Mesendoderm (in vitro differentiated cells): ENCODE measurements around the gene FRYL.

Source experiments
- DNase-seq: peaks from one replicate; pipeline ENCODE4 v3.0.0; 2013
- H2AK5ac ChIP-seq: 2 replicates; pipeline ENCODE4 v1.6.1; 2013; ENCODE audit warnings: low read length, inconsistent platforms
- H2BK120ac ChIP-seq: 2 replicates; pipeline ENCODE4 v1.6.1; 2013; ENCODE audit warnings: low read depth, mild to moderate bottlenecking, low read length, moderate library complexity, mixed read lengths
- H2BK15ac ChIP-seq: replicated peaks from 2 replicates; pipeline ENCODE4 v1.6.1; 2013; ENCODE audit warnings: low read depth, mild to moderate bottlenecking, moderate library complexity
- H2BK5ac ChIP-seq: 2 replicates; pipeline ENCODE4 v1.6.1; 2013; ENCODE audit warnings: low read length, inconsistent platforms
- H3K18ac ChIP-seq: 2 replicates; pipeline ENCODE4 v1.6.1; 2013; ENCODE audit warnings: mild to moderate bottlenecking, low read length, mixed read lengths
- H3K23ac ChIP-seq: one replicate; pipeline ENCODE4 v1.6.1; 2013; ENCODE audit warnings: low read length
- H3K27ac ChIP-seq: 2 replicates; pipeline ENCODE4 v1.5.1; 2013; ENCODE audit warnings: low read depth, mild to moderate bottlenecking, inconsistent platforms, low read length, moderate library complexity
- H3K27me3 ChIP-seq: 2 replicates; pipeline ENCODE4 v1.6.1; 2013; ENCODE audit warnings: low read length, control low read depth, mild to moderate bottlenecking, inconsistent platforms; ENCODE audit not compliant: insufficient read depth, poor library complexity
- H3K36me3 ChIP-seq: 2 replicates; pipeline ENCODE4 v1.6.1; 2013; ENCODE audit warnings: low read length, inconsistent platforms; ENCODE audit not compliant: control insufficient read depth, insufficient read depth
- H3K4ac ChIP-seq: one replicate; pipeline ENCODE4 v1.6.1; 2013; ENCODE audit warnings: low read depth, mild to moderate bottlenecking, low read length, moderate library complexity
- H3K4me1 ChIP-seq: 2 replicates; pipeline ENCODE4 v1.6.1; 2013; ENCODE audit warnings: low read depth, low read length, inconsistent platforms; ENCODE audit not compliant: control insufficient read depth
- H3K4me2 ChIP-seq: 2 replicates; pipeline ENCODE4 v1.6.1; 2013; ENCODE audit warnings: low read length
- H3K4me3 ChIP-seq: 2 replicates; pipeline ENCODE4 v1.5.1; 2013; ENCODE audit warnings: mild to moderate bottlenecking, low read length
- H3K56ac ChIP-seq: one replicate; pipeline ENCODE4 v1.6.1; 2013; ENCODE audit warnings: low read length
- H3K79me1 ChIP-seq: 2 replicates; pipeline ENCODE4 v1.6.1; 2013; ENCODE audit warnings: low read length, inconsistent platforms
- H3K79me2 ChIP-seq: 2 replicates; pipeline ENCODE4 v1.6.1; 2013; ENCODE audit warnings: mild to moderate bottlenecking, low read length; ENCODE audit not compliant: control insufficient read depth, insufficient read depth
- H3K9ac ChIP-seq: 2 replicates; pipeline ENCODE4 v1.6.1; 2013; ENCODE audit warnings: low read length, inconsistent platforms
- H4K5ac ChIP-seq: one replicate; pipeline ENCODE4 v1.6.1; 2013; ENCODE audit warnings: low read length
- H4K8ac ChIP-seq: one replicate; pipeline ENCODE4 v1.6.1; 2013; ENCODE audit warnings: low read depth, mild to moderate bottlenecking, control low read depth, low read length, moderate library complexity
- WGBS: extraction: QIAGEN DNeasy Blood & Tissue Kit; methylation state at CpG from one replicate; pipeline ENCODE4 v1.1.7; 2013; ENCODE audit warnings: low lambda C conversion rate, missing lambda C conversion rate; ENCODE audit not compliant: insufficient coverage; ENCODE audit errors: extremely low coverage; 5-methylcytosine and 5-hydroxymethylcytosine counted together

FRYL gene

DNA sequence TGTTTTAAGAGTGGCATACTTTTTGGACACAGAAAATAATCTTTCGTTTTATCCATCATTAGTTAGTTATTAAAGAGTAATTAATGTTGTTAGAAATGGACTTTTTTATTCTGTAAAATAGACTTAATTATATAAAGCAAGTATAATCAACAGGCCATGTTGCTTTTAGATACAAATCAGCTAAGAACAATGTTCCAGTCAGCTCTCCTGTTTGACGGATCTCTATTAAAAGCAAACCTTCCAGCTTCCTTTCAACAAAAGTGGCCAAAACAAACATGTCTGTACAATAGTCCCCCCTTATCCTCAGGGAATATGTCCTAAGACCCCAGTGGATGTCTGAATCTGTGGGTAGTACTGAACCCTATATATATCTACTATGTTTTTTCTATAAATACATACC lies 301.8 kb downstream of the FRYL start:
- H3K4me1 ChIP-seq, result no peaks in the 10 kb centered on the region
- no peak overlapping the region for H3K18ac ChIP-seq
- no peak for DNase-seq
- no peaks in the 10 kb centered on the region for H3K79me2 ChIP-seq
- H4K8ac ChIP-seq, result no peak overlapping the region
- no peak overlapping the region for H3K56ac ChIP-seq
- no peaks in the 10 kb centered on the region for H3K36me3 ChIP-seq
- no peaks in the 10 kb centered on the region for H3K79me1 ChIP-seq
- H3K23ac ChIP-seq, result no peak overlapping the region
- peaks cover 9% of the 10 kb centered on the region for H3K27me3 ChIP-seq
- H3K4me2 ChIP-seq, result no peak overlapping the region
- no peak overlapping the region for H2BK15ac ChIP-seq
- H3K27ac ChIP-seq, result no peak overlapping the region
- H2AK5ac ChIP-seq, result no peak overlapping the region
- H4K5ac ChIP-seq, result no peak overlapping the region
- no peak overlapping the region for H3K4ac ChIP-seq
- WGBS, result 100% methylated on average over 1 of the region's 2 CpGs
- H2BK120ac ChIP-seq, result no peak overlapping the region
- H2BK5ac ChIP-seq, result no peak overlapping the region
- H3K9ac ChIP-seq, result no peak overlapping the region
- no peak overlapping the region for H3K4me3 ChIP-seq

DNA sequence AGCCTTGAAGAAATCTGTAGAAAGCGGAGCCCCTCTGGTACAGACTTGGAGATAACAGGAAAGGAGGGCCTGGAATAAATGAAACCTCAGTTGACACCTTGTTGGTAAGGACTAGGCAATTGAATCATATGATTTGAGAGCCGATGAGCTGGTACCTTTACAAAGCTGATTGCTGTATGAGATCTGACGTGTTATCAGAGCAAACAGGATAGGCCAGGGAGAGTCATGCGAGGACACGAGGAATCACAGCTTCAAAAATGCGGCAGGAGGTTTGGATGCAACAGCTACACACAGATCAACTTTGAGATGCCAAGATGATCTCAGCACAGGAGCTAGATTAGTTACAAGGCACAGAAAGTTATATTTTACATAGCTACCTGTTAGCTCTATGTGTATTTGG lies 304.3 kb downstream of the FRYL start:
- Histone ChIP-seq H2BK120ac (no peak overlapping the region), H3K4me3 (no peak overlapping the region), H4K8ac (no peak overlapping the region), H3K79me1 (no peaks in the 10 kb centered on the region), H3K4ac (no peak overlapping the region), H3K18ac (no peak overlapping the region), H2BK15ac (no peak overlapping the region), H3K56ac (no peak overlapping the region), H3K4me2 (no peak overlapping the region), H3K4me1 (no peaks in the 10 kb centered on the region), H3K36me3 (no peaks in the 10 kb centered on the region), H4K5ac (no peak overlapping the region), H2AK5ac (no peak overlapping the region), H2BK5ac (no peak overlapping the region), H3K27me3 (no peaks in the 10 kb centered on the region), H3K79me2 (no peaks in the 10 kb centered on the region), H3K23ac (no peak overlapping the region), H3K27ac (no peak overlapping the region), H3K9ac (no peak overlapping the region)
- no CpG with 5 or more reads among the region's 6 CpGs for WGBS
- DNase-seq, result no peak

GRCh38 chr4:48472794-48473193 lies 307.3 kb downstream of the FRYL start:
- H2BK5ac ChIP-seq, result no peak overlapping the region
- no peaks in the 10 kb centered on the region for H3K79me2 ChIP-seq
- no peaks in the 10 kb centered on the region for H3K79me1 ChIP-seq
- H2AK5ac ChIP-seq, result no peak overlapping the region
- no peak for DNase-seq
- no peak overlapping the region for H3K4ac ChIP-seq
- H4K5ac ChIP-seq, result no peak overlapping the region
- H2BK120ac ChIP-seq, result no peak overlapping the region
- H4K8ac ChIP-seq, result no peak overlapping the region
- no peak overlapping the region for H3K23ac ChIP-seq
- H3K4me3 ChIP-seq, result no peak overlapping the region
- H2BK15ac ChIP-seq, result no peak overlapping the region
- no peak overlapping the region for H3K27ac ChIP-seq
- no peak overlapping the region for H3K56ac ChIP-seq
- H3K4me2 ChIP-seq, result no peak overlapping the region
- no peaks in the 10 kb centered on the region for H3K27me3 ChIP-seq
- H3K18ac ChIP-seq, result no peak overlapping the region
- H3K4me1 ChIP-seq, result no peaks in the 10 kb centered on the region
- H3K36me3 ChIP-seq, result no peaks in the 10 kb centered on the region
- WGBS, result no CpG with 5 or more reads among the region's 1 CpG
- no peak overlapping the region for H3K9ac ChIP-seq

- no peak overlapping the region for H3K27ac ChIP-seq
- no peaks in the 10 kb centered on the region for H3K4me1 ChIP-seq
These were observed 309.5 kb downstream of the FRYL start for GRCh38 chr4:48470570-48470969.

DNA sequence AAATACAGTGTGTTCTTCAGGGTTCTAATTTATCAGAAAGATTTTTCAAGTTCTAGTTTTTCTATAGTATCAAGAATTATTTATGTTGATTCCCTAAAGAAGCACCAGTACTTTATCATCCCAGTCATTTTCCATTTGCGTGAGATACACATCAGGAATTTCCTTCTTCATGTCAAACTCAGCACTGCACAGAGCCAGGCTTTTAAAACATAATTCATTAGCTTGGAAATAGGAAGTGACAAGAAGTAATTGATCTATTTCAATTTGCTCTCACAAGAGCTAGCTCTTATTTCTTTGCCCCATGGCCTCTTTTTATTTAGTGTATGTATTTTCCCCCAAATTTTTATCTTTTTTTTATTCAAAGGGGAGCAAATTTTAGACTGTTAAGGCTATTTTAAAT lies 309.9 kb downstream of the FRYL start:
- H3K4me1 ChIP-seq, result no peaks in the 10 kb centered on the region
- no peak overlapping the region for H3K4me3 ChIP-seq
- no peak overlapping the region for H3K56ac ChIP-seq
- H3K79me1 ChIP-seq, result no peaks in the 10 kb centered on the region
- no peak overlapping the region for H3K4ac ChIP-seq
- H3K79me2 ChIP-seq, result no peaks in the 10 kb centered on the region
- H4K8ac ChIP-seq, result no peak overlapping the region
- H3K23ac ChIP-seq, result no peak overlapping the region
- H3K4me2 ChIP-seq, result no peak overlapping the region
- no peak overlapping the region for H4K5ac ChIP-seq
- H3K27ac ChIP-seq, result no peak overlapping the region
- H2AK5ac ChIP-seq, result no peak overlapping the region
- H2BK15ac ChIP-seq, result no peak overlapping the region
- no peak for DNase-seq
- no peaks in the 10 kb centered on the region for H3K36me3 ChIP-seq
- H3K18ac ChIP-seq, result no peak overlapping the region
- H3K9ac ChIP-seq, result no peak overlapping the region
- no peak overlapping the region for H2BK5ac ChIP-seq
- no CpG with 5 or more reads among the region's 1 CpG for WGBS
- no peak overlapping the region for H2BK120ac ChIP-seq
- H3K27me3 ChIP-seq, result no peaks in the 10 kb centered on the region

More at GRCh38 chr4:48470570-48470969, 309.5 kb downstream of the FRYL start:
- Histone ChIP-seq H4K5ac (no peak overlapping the region), H3K79me1 (no peaks in the 10 kb centered on the region), H3K36me3 (no peaks in the 10 kb centered on the region), H2BK120ac (no peak overlapping the region), H3K18ac (no peak overlapping the region), H2BK5ac (no peak overlapping the region), H3K56ac (no peak overlapping the region), H3K79me2 (no peaks in the 10 kb centered on the region), H4K8ac (no peak overlapping the region), H3K4me2 (no peak overlapping the region), H3K4me3 (no peak overlapping the region), H3K27me3 (no peaks in the 10 kb centered on the region), H3K23ac (no peak overlapping the region), H3K9ac (no peak overlapping the region), H3K4ac (no peak overlapping the region), H2AK5ac (no peak overlapping the region), H2BK15ac (no peak overlapping the region)
- no peak for DNase-seq
- WGBS, result no CpG with 5 or more reads among the region's 2 CpGs

DNA sequence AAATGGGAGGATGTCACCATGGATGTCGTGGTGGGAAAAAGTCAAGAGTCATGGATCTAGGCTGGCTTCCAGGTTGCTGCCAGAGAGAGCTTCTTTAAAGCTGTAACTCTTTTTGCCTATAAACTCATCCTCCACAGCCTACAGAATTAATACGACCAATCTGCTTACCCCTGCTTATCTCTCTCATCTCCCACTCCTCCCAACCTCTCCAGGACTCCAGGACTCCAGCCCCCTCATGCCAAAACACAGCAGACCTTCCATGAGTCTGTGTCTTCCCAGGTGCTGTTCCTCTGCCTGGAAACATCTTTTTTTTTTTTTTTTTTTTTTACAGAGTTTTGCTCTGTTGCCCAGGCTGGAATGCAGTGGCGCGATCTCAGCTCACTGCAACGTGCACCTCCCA lies 312.2 kb downstream of the FRYL start:
- no peak overlapping the region for H3K23ac ChIP-seq
- H2BK120ac ChIP-seq, result no peak overlapping the region
- no peak overlapping the region for H3K56ac ChIP-seq
- H2AK5ac ChIP-seq, result no peak overlapping the region
- no peaks in the 10 kb centered on the region for H3K36me3 ChIP-seq
- H3K79me2 ChIP-seq, result no peaks in the 10 kb centered on the region
- H2BK5ac ChIP-seq, result no peak overlapping the region
- DNase-seq, result no peak
- no peak overlapping the region for H3K4ac ChIP-seq
- H3K4me2 ChIP-seq, result no peak overlapping the region
- H3K18ac ChIP-seq, result no peak overlapping the region
- H4K8ac ChIP-seq, result no peak overlapping the region
- no peaks in the 10 kb centered on the region for H3K27me3 ChIP-seq
- WGBS, result no CpG with 5 or more reads among the region's 5 CpGs
- H3K79me1 ChIP-seq, result no peaks in the 10 kb centered on the region
- H2BK15ac ChIP-seq, result no peak overlapping the region
- H3K4me1 ChIP-seq, result no peaks in the 10 kb centered on the region
- no peak overlapping the region for H4K5ac ChIP-seq
- H3K27ac ChIP-seq, result no peak overlapping the region
- no peak overlapping the region for H3K9ac ChIP-seq
- H3K4me3 ChIP-seq, result no peak overlapping the region
